Loucy (cell line): Measurements from ENCODE around the gene SIM2.

Experiments
- H2AFZ ChIP-seq: fragments of 200-600 bp; sonication (generic); 2 replicates; pipeline ENCODE4 v1.6.0; 2016; ENCODE audit warnings: antibody characterized with exemption, mild to moderate bottlenecking, low read length, moderate library complexity
- H3F3A ChIP-seq: fragments of 200-600 bp; 2 replicates; pipeline ENCODE4 v1.6.0; 2016; ENCODE audit warnings: antibody characterized with exemption, low read depth, mild to moderate bottlenecking
- H3K27me3 ChIP-seq: fragments of 200-600 bp; sonication (generic); 2 replicates; pipeline ENCODE4 v1.6.1; 2014; ENCODE audit warnings: low read length, mild to moderate bottlenecking; ENCODE audit not compliant: insufficient read depth, poor library complexity, severe bottlenecking
- H3K36me3 ChIP-seq: fragments of 200-600 bp; sonication (generic); 2 replicates; pipeline ENCODE4 v1.6.1; 2016; ENCODE audit warnings: low read length; ENCODE audit not compliant: insufficient read depth
- H3K4me1 ChIP-seq: fragments of 200-600 bp; sonication (generic); 2 replicates; pipeline ENCODE4 v1.5.1; 2014; ENCODE audit warnings: low read length, mild to moderate bottlenecking; ENCODE audit not compliant: insufficient read depth, poor library complexity, severe bottlenecking
- H3K4me2 ChIP-seq: fragments of 200-600 bp; sonication (generic); 2 replicates; pipeline ENCODE4 v1.6.0; 2014; ENCODE audit warnings: antibody characterized with exemption, low read length, low read depth, mild to moderate bottlenecking; ENCODE audit not compliant: poor library complexity, severe bottlenecking
- H3K4me3 ChIP-seq: fragments of 200-600 bp; sonication (generic); 2 replicates; pipeline ENCODE4 v1.5.1; 2014; ENCODE audit warnings: low read length, mild to moderate bottlenecking, mixed read lengths; ENCODE audit not compliant: poor library complexity, severe bottlenecking
- H3K79me2 ChIP-seq: fragments of 200-600 bp; sonication (generic); 2 replicates; pipeline ENCODE4 v1.6.1; 2014; ENCODE audit warnings: low read length; ENCODE audit not compliant: insufficient read depth
- H3K9ac ChIP-seq: fragments of 200-600 bp; sonication (generic); 2 replicates; pipeline ENCODE4 v1.6.0; 2014; ENCODE audit warnings: mild to moderate bottlenecking, low read depth, low read length, moderate library complexity; ENCODE audit not compliant: poor library complexity, severe bottlenecking
- H3K9me2 ChIP-seq: fragments of 200-600 bp; sonication (generic); replicated peaks from 2 replicates; pipeline ENCODE4 v1.6.1; 2016; ENCODE audit warnings: low read depth, low read length, mixed read lengths
- H3K9me3 ChIP-seq: fragments of 200-600 bp; sonication (generic); 2 replicates; pipeline ENCODE4 v1.6.1; 2014; ENCODE audit warnings: mild to moderate bottlenecking, antibody characterized with exemption, low read length, low read depth; ENCODE audit not compliant: insufficient read depth
- H4K20me1 ChIP-seq: fragments of 200-600 bp; sonication (generic); 2 replicates; pipeline ENCODE4 v1.6.0; 2014; ENCODE audit warnings: antibody characterized with exemption, low read length, mild to moderate bottlenecking; ENCODE audit not compliant: insufficient read depth, poor library complexity, severe bottlenecking
- CTCF ChIP-seq: fragments of 200-600 bp; sonication (generic); conservative IDR thresholded peaks from 2 replicates; pipeline ENCODE4 v1.5.1; 2014; ENCODE audit warnings: mild to moderate bottlenecking, antibody characterized with exemption, low read length
- EZH2phosphoT487 ChIP-seq: fragments of 200-600 bp; IDR thresholded peaks from 2 replicates; pipeline ENCODE4 v1.6.1; 2018; ENCODE audit warnings: antibody characterized with exemption, mild to moderate bottlenecking, moderate library complexity, borderline replicate concordance

Gene SIM2

GRCh38 chr21:36678538-36678937, 20.4 kb upstream of the SIM2 start:
- no peak overlapping the region for H2AFZ ChIP-seq
- TF ChIP-seq CTCF, result no peak
- TF ChIP-seq EZH2phosphoT487, result no peak
- no peaks in the 10 kb centered on the region for H3K36me3 ChIP-seq
- no peak overlapping the region for H3K4me2 ChIP-seq
- no peaks in the 10 kb centered on the region for H3K79me2 ChIP-seq
- no peaks in the 10 kb centered on the region for H4K20me1 ChIP-seq
- no peaks in the 10 kb centered on the region for H3K4me1 ChIP-seq
- no peaks in the 10 kb centered on the region for H3F3A ChIP-seq
- H3K9ac ChIP-seq, result no peak overlapping the region
- H3K9me3 ChIP-seq, result no peaks in the 10 kb centered on the region; the same call in 1 of the 2 replicates
- H3K27me3 ChIP-seq, result no peaks in the 10 kb centered on the region
- no peaks in the 10 kb centered on the region for H3K9me2 ChIP-seq
- H3K4me3 ChIP-seq, result no peak overlapping the region

GRCh38 chr21:36681117-36681631, 17.7 kb upstream of the SIM2 start:
- Histone ChIP-seq H2AFZ (no peak overlapping the region), H3K4me3 (no peak overlapping the region), H3K27me3 (no peaks in the 10 kb centered on the region), H3K36me3 (no peaks in the 10 kb centered on the region), H3K9me3 (no peaks in the 10 kb centered on the region; the same call in 1 of the 2 replicates), H4K20me1 (no peaks in the 10 kb centered on the region), H3K4me1 (no peaks in the 10 kb centered on the region), H3K79me2 (no peaks in the 10 kb centered on the region), H3F3A (no peaks in the 10 kb centered on the region), H3K9me2 (no peaks in the 10 kb centered on the region), H3K9ac (no peak overlapping the region), H3K4me2 (no peak overlapping the region)
- no peak for TF ChIP-seq EZH2phosphoT487
- TF ChIP-seq CTCF, result no peak

DNA sequence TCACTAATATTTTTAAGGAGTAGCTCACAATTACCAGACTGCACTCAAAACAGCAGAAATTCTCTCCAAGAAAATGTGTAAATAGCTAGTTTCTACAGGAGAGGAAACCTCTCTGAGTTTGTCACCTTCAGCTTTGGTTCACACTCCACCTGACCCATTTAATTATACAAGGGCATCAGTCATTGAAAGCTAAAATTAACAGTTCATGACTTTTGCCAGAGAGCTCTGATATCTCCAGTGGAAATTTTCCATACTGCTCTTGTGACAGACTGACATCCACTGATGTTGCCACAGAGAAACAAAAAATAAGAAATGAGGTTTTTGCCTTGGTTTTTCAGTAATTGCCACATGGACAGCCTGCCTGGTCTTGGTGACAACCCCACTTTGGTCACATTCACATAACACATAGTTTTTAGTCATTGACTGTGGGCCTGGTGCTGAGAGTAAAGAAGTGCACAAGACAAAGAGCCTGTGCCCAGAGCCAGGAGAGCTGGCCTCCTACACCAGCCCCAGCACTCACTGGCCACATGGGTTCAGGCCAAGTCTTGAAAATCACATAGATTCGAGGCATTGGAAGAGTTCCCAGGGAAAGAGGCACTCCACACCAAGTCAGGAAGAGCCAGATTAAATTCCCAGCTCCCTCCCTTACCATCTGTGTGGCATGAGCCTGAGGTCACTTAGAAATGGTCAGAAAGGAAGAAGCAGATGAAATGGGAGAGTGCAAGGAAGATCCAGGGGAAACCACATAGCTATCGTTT, 13.8 kb upstream of the SIM2 start:
- Histone ChIP-seq H3K9me3 (no peaks in the 10 kb centered on the region; the same call in 1 of the 2 replicates), H3K4me2 (no peak overlapping the region), H3K4me3 (no peak overlapping the region), H4K20me1 (no peaks in the 10 kb centered on the region), H3K4me1 (no peaks in the 10 kb centered on the region), H3K79me2 (no peaks in the 10 kb centered on the region), H3K36me3 (no peaks in the 10 kb centered on the region), H2AFZ (no peak overlapping the region), H3K27me3 (no peaks in the 10 kb centered on the region), H3F3A (no peaks in the 10 kb centered on the region), H3K9me2 (no peaks in the 10 kb centered on the region), H3K9ac (no peak overlapping the region)
- no peak for TF ChIP-seq EZH2phosphoT487
- no peak for TF ChIP-seq CTCF
